RWPE1 (cell line): ENCODE data around the gene GLIPR1.
"Not testable (repeated sequence)": the region's sequence is repeated elsewhere in the genome, so short reads cannot be mapped to it uniquely, and the experiment has no call there.

ENCODE experiments used
- CTCF ChIA-PET: fragments of 350-600 bp; sonication (Branson Sonifier 250); formaldehyde crosslinking; extraction: SDS; loops from one replicate; lab custom pipeline; 2021; lab: Yijun Ruan, JAX
- POLR2A ChIA-PET: fragments of 400-600 bp; formaldehyde crosslinking; extraction: SDS; loops from one replicate; lab custom pipeline; 2020; ENCODE audit warnings: antibody characterized with exemption; ENCODE audit not compliant: low non-redundant PET; lab: Yijun Ruan, JAX
- DNase-seq: peaks from one replicate; pipeline ENCODE4 v3.0.0; 2012; ENCODE audit warnings: low spot score
- H3K27ac ChIP-seq: fragments of 450-650 bp; 2 replicates; pipeline ENCODE4 v1.5.1; 2017
- CTCF ChIP-seq: fragments of 450-650 bp; conservative IDR thresholded peaks from 2 replicates; pipeline ENCODE4 v1.5.1; 2017; ENCODE audit warnings: low read depth, mild to moderate bottlenecking

Gene GLIPR1

GRCh38 chr12:75508159-75508558, 27.6 kb downstream of the GLIPR1 start:
- no peak overlapping the region for H3K27ac ChIP-seq
- CTCF ChIA-PET = interaction anchor here (1.3 kb wide), 1 partner anchor 23 kb away, joined by 4 read pairs; no protein-coding TSS in a partner anchor
- no peak for DNase-seq
- POLR2A ChIA-PET = no interaction called here
- TF ChIP-seq CTCF = no peak

GRCh38 chr12:75509621-75510020, 29.1 kb downstream of the GLIPR1 start:
- ChIA-PET POLR2A (no interaction called here), CTCF (no interaction called here)
- DNase-seq = no peak
- TF ChIP-seq CTCF = no peak
- H3K27ac ChIP-seq = no peak overlapping the region

GRCh38 chr12:75511116-75512048, 30.8 kb downstream of the GLIPR1 start, which contains the start of gene KRR1:
KRR1 (minus strand) TSS chr12:75511609; CDS start chr12:75511597, 12 bp downstream.
- peak within 1 kb of the TSS; percentile 66 for H3K27ac ChIP-seq
- ChIA-PET POLR2A (interaction anchor here (0.5 to 1.1 kb wide), 4 partner anchors 56 to 1487 kb away, joined by 3 to 5 read pairs (median 3); partner anchors contain the start of gene BBS10), CTCF (interaction anchor here (0.7 to 1.0 kb wide), 2 partner anchors 25 to 1076 kb away, joined by 3 to 5 read pairs; no protein-coding TSS in a partner anchor)
- no peak for TF ChIP-seq CTCF
- DNase-seq = peak; percentile 88

- POLR2A ChIA-PET, DNase-seq, CTCF ChIA-PET, H3K27ac ChIP-seq: not testable (repeated sequence)
Observed at GRCh38 chr12:75521224-75521623, 40.7 kb downstream of the GLIPR1 start.

GRCh38 chr12:75522124-75522523, 41.6 kb downstream of the GLIPR1 start:
- H3K27ac ChIP-seq, POLR2A ChIA-PET, DNase-seq, CTCF ChIA-PET: not testable (repeated sequence)

GRCh38 chr12:75525263-75525662, 44.7 kb downstream of the GLIPR1 start:
- POLR2A ChIA-PET = no interaction called here
- 0 out of 2 replicates have a peak, but pooled peaks have one; percentile 5 for TF ChIP-seq CTCF
- CTCF ChIA-PET = interaction anchor here (0.6 to 1.1 kb wide), 3 partner anchors 68 to 1266 kb away, joined by 3 read pairs; no protein-coding TSS in a partner anchor
- no peak for DNase-seq
- no peak overlapping the region for H3K27ac ChIP-seq

- DNase-seq = peak; percentile 49
- ChIA-PET CTCF (interaction anchor here (0.5 to 1.4 kb wide), 12 partner anchors 17 to 1481 kb away, joined by 3 to 7 read pairs (median 4); no protein-coding TSS in a partner anchor), POLR2A (no interaction called here)
- peak; percentile 69 for TF ChIP-seq CTCF
- no peak overlapping the region for H3K27ac ChIP-seq
Observed at GRCh38 chr12:75526655-75527511, 46.3 kb downstream of the GLIPR1 start.
